T-helper 22 cell (primary cell): ENCODE data around the gene GTF2I.
"Not testable (repeated sequence)": the region's sequence is repeated elsewhere in the genome, so short reads cannot be mapped to it uniquely, and the experiment has no call there.

Experiments used
- DNase-seq: peaks from one replicate; pipeline ENCODE4 v3.0.0-alpha.2; 2020; ENCODE audit warnings: low read depth

Gene GTF2I

DNA sequence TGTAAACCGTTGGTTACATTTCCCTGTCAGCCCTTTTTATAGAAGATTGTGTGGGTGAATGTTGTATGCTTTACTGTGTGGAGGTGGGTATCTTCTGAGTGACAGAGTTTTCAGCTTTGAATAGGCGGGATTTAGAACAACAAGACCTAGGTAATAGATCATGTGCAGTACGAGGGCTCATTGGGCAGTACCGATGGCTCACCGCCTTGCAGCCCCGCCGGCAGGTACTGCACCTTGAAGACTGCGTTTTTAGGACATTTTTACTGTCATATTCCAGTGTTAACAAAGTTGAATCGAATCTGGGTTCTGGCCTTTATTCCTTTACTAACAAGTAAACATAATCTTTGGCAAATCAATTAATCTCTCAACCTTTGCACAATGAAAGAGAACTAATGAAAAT is 60.4 kb downstream of the GTF2I start:
- no peak for DNase-seq

GRCh38 chr7:74718336-74718735 is 60.8 kb downstream of the GTF2I start:
- no peak for DNase-seq

GRCh38 chr7:74722153-74722552 is 64.6 kb downstream of the GTF2I start:
- DNase-seq = no peak

GRCh38 chr7:74725840-74726239 is 68.3 kb downstream of the GTF2I start:
- DNase-seq = no peak

DNA sequence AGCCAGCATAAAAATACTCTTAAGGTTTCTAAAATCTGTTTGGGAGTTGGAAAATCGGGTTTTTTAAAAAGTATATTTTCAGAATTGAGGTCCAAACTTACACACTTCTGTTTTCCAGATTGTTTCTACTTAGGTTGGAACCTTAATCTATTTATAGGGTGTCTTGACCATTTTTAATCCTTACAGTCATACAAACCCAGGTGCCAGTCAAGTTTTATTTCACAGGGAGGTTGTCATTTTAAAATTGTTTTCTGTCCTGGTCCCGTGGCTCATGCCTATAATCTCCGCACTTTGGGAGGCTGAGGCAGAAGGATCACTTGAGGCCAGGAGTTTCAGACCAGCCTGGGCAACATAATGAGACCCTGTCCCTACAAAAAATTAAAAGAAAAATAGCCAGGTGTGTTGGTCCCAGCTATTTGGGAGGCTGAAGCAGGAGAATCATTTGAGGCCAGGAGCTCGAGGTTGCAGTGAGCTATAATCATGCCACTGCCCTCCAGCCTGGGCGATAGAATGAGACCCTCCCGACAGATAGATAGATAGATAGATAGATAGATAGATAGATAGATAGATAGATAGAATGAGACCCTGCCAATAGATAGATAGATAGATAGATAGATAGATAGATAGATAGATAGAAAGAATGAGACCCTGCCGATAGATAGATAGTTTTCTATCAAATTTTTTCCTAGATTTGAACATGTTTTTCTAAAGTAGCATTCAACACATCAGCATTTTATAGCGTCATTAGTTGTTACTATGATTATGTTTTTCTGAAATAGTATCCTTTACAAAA is 69.0 kb downstream of the GTF2I start:
- DNase-seq = no peak

GRCh38 chr7:74728686-74729085 is 71.2 kb downstream of the GTF2I start:
- DNase-seq = not testable (repeated sequence)

GRCh38 chr7:74730186-74730585 is 72.7 kb downstream of the GTF2I start:
- not testable (repeated sequence) for DNase-seq

- not testable (repeated sequence) for DNase-seq
Measured at GRCh38 chr7:74739974-74740703, 82.6 kb downstream of the GTF2I start.

DNA sequence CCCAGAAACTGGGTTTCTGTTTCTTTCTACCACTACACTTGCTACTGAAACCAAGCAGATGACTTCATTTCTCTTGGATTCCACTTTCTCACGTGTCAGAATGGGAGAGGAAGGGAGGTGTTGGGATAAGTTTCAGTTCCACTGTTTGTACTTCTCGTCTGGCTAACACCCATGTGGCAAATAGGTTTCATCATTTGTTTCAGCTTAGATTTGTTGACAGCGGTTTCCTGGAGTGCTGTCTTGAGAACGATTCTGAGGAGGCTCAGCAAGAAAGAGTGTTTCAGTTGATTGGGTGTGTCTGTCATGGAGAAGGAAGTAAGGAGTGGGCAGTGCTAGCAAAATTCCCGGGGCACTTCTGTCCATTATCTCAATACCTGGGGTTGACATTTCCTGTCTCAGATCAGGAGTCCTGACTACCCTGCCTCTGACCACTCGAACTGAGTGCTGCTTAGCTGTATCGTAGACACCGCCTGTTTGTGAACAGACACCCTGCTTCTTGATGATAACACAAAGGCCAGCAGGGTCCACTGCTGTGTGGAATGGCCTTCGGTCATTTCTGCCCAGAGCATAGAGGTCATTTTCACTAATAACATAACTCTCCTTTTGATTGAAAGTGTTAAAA is 86.5 kb downstream of the GTF2I start:
- not testable (repeated sequence) for DNase-seq

GRCh38 chr7:74753921-74754482 is 96.5 kb downstream of the GTF2I start:
- not testable (repeated sequence) for DNase-seq

GRCh38 chr7:74756673-74757072 is 99.2 kb downstream of the GTF2I start:
- not testable (repeated sequence) for DNase-seq

DNA sequence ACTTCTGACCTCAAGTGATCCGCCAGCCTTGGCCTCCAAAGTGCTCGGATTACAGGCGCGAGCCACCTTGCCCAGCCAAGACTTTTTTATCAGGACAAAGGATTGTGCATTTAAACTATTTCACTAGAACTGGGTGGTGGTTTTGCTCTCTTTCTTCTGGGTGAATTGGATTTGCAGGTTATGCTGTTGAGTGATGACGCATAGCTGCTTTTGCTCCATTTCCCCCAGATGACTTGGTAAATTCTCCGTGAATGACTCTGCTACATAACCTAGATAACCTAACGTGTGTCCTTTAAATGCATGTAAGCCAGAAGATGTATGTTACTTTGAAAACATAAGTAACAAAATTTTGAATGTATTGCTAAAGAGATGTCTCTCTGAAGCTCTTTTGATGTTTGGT is 100.8 kb downstream of the GTF2I start:
- not testable (repeated sequence) for DNase-seq

- not testable (repeated sequence) for DNase-seq
Measured at GRCh38 chr7:74758982-74759381, 101.5 kb downstream of the GTF2I start.

GRCh38 chr7:74765205-74765918 is 107.8 kb downstream of the GTF2I start:
- DNase-seq = not testable (repeated sequence)

GRCh38 chr7:74766509-74766908 is 109.0 kb downstream of the GTF2I start:
- not testable (repeated sequence) for DNase-seq

DNA sequence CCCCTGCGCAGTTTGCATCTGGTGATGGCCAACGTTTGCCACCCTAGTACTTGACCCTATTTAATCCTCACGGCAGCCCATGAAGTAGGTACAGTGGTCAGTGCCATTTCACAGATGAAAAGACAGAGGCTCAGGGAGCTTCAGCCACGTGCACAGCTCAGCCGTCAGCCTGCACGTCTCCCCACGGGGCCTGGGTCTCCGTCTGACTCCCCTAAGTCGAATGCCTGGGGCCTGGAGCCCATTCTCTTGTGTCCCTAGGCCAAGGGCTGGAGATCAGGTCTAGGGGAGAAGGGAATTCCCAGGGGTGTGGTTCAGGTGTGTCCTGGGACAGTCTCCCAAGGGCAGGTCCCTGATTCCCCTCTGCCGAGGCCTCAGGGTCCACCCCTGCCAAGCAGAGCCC is 109.5 kb downstream of the GTF2I start:
- DNase-seq = not testable (repeated sequence)

DNA sequence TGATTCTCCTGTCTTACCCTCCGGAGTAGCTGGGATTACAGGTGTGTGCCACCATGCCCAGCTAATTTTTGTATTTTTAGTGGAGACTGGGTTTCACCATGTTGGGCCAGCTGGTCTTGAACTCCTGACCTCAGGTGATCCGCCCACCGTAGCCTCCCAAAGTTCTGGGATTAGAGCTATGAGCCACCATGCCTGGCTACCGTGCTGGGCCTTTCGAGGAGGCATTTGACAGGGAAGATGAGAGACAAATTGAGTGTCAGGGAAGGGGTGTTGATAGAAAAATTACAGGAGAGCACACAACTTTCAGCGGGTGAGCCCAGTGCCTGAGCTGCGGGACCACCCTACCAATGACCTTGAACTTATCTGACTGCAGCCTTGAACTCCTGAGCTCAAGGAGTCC is 112.5 kb downstream of the GTF2I start:
- DNase-seq = not testable (repeated sequence)

GRCh38 chr7:74772093-74772492 is 114.6 kb downstream of the GTF2I start:
- not testable (repeated sequence) for DNase-seq

- DNase-seq = not testable (repeated sequence)
Measured at GRCh38 chr7:74773760-74774750, 116.5 kb downstream of the GTF2I start, which contains the start of gene NCF1. Gene NCF1 (plus strand): TSS chr7:74774011. CDS start chr7:74774032, 21 bp downstream.

DNA sequence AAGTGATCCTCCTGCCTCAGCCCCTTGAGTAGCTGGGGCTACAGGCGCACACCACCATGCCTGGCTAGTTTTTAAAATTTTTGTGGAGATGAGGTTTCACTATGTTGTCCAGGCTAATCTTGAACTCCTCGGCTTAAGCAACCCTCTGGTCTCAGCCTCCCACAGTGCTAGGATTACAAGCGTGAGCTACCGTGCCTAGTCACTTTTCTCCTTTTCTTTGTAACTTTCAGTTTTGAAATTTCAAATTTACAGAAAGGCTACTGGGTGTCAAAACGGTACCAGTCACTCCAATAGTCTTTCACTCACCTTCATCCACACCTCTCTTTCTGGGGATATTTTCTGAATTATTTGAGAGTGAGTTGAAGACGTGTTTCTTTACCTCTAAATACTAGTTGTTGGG is 117.6 kb downstream of the GTF2I start:
- not testable (repeated sequence) for DNase-seq
